ENCODE results near the gene HIVEP1.

Gene HIVEP1

GRCh38 chr6:12112540-12113189 is 100.6 kb downstream of the HIVEP1 start:
- no peak for DNase-seq (ENCODE audit: low read depth)
- no peak overlapping the region for H3K4me3 ChIP-seq (ENCODE audit: low read depth, low read length)
- TF ChIP-seq CTCF (IDR thresholded peaks at IDR 0.05; ENCODE audit: low read depth, low read length, missing control alignments): no peak

- no peak for TF ChIP-seq CTCF (IDR thresholded peaks at IDR 0.05; ENCODE audit: low read depth, low read length, missing control alignments)
- no peak overlapping the region for H3K4me3 ChIP-seq (ENCODE audit: low read depth, low read length)
- DNase-seq (ENCODE audit: low read depth): no peak
These were observed 101.1 kb downstream of the HIVEP1 start for GRCh38 chr6:12113190-12113577.

GRCh38 chr6:12114055-12114503 is 102.0 kb downstream of the HIVEP1 start:
- TF ChIP-seq CTCF (IDR thresholded peaks at IDR 0.05; ENCODE audit: low read depth, low read length, missing control alignments): no peak
- peak overlapping the region; percentile 42 for H3K4me3 ChIP-seq (ENCODE audit: low read depth, low read length)
- DNase-seq (ENCODE audit: low read depth): no peak

GRCh38 chr6:12115001-12115400 is 102.9 kb downstream of the HIVEP1 start:
- no peak for TF ChIP-seq CTCF (IDR thresholded peaks at IDR 0.05; ENCODE audit: low read depth, low read length, missing control alignments)
- H3K4me3 ChIP-seq (ENCODE audit: low read depth, low read length): peak overlapping the region; percentile 13; the same call in 1 of the 2 replicates
- no peak for DNase-seq (ENCODE audit: low read depth)

GRCh38 chr6:12115492-12115891 is 103.4 kb downstream of the HIVEP1 start:
- DNase-seq (ENCODE audit: low read depth): no peak
- H3K4me3 ChIP-seq (ENCODE audit: low read depth, low read length): peak overlapping the region; percentile 13
- no peak for TF ChIP-seq CTCF (IDR thresholded peaks at IDR 0.05; ENCODE audit: low read depth, low read length, missing control alignments)

- H3K4me3 ChIP-seq (ENCODE audit: low read depth, low read length): no peak overlapping the region
- DNase-seq (ENCODE audit: low read depth): no peak
- TF ChIP-seq CTCF (IDR thresholded peaks at IDR 0.05; ENCODE audit: low read depth, low read length, missing control alignments): no peak
These were observed 104.2 kb downstream of the HIVEP1 start for GRCh38 chr6:12116264-12116800.

- no peak for TF ChIP-seq CTCF (IDR thresholded peaks at IDR 0.05; ENCODE audit: low read depth, low read length, missing control alignments)
- H3K4me3 ChIP-seq (ENCODE audit: low read depth, low read length): no peak overlapping the region
- DNase-seq (ENCODE audit: low read depth): no peak
These were observed 104.9 kb downstream of the HIVEP1 start for GRCh38 chr6:12116978-12117377.
